M059J (cell line): ENCODE results near the gene MGLL. TPM values are rescaled to one million over a fixed set of nuclear protein-coding genes. Genes with fewer than 3 reads are reported as not detected.
A peak's percentile ranks its signal among the peaks of the same experiment; 100 is the strongest.

Source experiments
- DNase-seq: peaks from one replicate; pipeline ENCODE4 v3.0.0-alpha.2; 2012; ENCODE audit warnings: low read depth
- total RNA-seq: library from RNA; depleted of rRNA; stranded (reverse); fragments of >200 nt; shearing (Covaris generic); gene quantifications from 2 replicates; pipeline ENCODE4 v1.2.3, GENCODE V29; 2014

Gene MGLL
- total RNA-seq, 1 experiment from 2014 or later, result 17.0 TPM

DNA sequence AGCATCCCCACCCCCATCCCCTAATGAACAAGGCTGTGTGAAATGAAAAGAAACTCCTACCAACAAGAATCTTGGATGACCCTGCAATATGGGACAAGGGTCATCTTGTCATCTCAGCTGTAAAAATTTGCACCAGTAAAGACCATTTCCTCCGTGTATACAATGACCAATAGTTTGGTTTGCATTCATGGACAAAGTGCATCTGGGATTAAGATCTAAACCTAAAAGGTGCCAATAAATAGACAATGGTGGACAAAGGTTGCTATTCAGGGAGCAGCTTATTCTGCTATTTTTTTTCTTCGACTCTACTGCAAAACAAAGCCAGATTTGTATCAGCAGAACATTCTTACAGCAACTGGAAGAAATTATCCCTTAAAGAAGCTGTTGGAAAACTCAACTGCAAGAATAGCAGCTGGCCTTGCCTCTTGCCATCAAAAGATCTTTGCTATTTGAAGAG lies 8.0 kb downstream of the MGLL start:
- DNase-seq, result no peak

DNA sequence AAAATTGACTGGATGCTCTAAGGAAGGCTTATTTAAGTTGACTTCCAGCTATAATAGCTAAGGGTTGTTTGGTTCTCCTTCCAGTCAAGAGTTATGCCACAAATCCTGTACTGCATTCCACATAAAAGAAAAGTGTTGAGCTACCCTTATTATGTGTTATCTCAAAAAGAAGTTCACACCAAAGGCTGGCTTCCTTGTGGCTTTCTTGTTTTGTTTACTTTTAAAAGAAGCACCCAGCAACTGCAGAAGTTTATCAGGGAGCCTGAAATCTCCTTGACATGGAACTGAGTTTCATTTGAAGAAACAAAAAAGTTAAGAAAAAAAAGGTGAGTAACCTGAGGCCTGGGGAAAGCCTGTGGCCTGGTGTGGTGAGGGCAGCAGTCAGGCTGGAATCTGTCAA lies 10.2 kb downstream of the MGLL start:
- no peak for DNase-seq

DNA sequence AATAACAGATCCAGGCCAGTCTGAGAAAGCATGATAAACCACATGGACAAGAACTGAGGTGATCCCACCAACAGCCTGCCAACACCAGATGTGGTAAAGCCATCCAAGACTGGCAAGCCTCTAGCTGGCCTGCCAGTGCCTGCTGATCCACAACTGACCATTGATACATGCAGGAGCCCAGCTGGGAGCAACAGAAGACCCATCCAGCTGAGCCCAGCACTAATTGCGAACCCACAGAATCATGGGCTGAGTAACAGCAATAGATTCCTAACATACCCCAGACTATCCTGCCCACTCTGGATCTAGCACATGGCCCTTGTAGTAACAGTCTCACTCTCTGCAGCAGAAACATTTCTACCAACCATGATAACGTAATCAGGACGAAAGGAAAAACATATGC lies 10.6 kb downstream of the MGLL start:
- no peak for DNase-seq

DNA sequence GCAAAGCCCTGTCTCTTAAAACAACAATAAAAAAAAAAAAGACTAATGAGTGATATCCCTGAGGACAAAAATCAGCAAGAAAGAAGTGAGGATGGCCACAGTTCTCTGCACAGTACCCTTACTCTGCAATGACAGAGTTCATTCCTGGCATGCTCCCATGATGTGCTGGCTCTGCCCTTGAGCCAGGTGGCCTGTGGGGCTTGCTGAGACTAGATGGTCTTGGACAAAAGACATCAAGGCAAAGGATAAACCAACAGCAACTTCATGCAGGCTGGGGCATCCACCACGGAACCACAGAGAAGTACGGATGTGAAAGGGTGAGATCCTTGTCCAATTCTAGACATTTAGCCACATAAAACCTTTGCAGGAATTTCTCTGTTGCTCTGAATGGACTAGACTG lies 12.7 kb downstream of the MGLL start:
- DNase-seq, result peak; percentile 45

DNA sequence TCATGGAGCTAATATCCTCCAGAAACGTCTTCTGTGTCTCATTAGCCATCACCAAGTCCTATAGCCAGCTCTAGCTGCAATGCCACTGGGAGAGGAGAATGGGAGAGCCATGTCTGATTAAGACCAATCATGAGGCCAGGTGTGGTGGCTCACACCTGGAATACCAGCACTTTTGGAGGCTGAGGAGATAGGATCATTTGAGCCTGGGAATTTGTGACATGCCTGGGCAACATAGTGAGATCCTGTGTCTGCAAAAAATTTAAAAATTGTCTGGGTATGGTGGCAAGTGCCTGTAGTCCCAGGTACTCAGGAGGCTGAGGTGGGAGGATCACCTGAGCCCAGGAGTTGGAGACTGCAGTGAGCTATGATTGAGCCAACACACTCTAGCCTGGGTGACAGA lies 13.1 kb downstream of the MGLL start:
- no peak for DNase-seq

DNA sequence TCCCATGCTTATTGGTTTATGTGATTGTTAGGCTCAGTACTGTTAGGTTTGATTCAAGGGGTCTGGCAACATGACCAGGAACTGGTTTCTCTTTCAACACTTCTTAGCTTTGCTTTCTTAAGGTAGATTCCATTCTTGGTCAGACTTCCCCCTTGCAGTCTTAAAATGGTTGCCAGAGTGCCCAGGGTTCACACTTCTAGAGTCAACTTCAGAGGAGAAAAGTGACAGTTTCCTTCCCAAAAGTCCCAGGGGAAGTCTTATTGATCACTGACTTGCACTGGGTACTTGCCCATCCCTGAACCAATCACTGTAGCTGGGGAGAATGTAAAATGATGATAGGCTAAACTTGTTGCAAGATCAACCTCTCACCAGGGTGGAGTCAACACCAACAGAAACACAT lies 14.1 kb downstream of the MGLL start:
- no peak for DNase-seq

DNA sequence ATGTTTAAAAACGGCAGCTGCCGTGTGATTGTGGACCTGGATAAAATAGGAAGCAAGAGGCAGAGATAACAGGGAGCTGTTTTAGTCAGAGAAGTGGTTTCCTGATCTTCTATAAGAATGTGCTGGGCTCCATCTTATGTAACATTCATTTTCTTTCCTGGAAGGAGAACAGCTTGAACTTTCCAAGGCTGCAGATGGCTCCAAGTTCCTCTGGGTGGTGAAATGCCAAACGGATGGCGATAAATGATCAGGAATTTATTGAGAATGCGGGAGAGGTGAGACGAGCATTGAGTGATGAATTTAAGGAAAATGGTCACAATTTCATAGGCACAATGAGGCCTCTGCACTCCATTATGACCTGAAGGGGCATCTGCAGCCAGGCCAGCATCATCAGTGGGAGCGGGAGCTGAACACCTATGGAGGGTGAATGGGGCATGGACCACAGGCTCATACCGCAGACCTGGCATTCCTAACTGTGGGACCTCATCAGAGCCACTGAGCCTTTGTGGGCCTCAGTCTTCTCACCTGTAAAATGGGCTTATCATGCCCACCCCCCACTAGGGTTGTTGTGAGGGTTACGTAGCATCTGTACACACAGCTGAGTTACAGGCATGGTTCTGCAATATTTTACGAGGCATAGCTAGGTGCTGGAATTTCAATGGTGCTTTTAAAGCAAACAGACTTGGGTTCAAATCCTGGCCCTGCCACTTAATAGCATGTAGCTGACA lies 17.1 kb downstream of the MGLL start:
- no peak for DNase-seq

DNA sequence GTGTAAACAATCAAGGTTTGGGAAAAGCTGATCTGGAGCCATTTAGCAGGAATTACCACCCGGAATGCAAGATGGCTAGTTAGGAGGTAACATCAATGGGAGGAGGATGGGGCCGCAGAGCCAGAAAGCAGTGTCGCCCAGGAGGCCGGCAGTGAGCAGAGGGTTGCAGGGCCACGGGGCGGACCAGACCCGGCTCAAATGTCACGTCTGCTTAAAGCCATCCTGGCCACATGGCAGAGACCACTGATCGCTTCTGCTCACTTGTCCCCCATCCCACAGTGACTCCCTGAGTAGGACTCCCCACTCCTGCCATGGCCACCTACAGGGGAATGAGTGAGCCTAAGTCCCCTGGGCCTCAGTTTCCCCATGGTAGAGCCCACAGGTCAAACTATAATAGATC lies 18.2 kb downstream of the MGLL start:
- no peak for DNase-seq

DNA sequence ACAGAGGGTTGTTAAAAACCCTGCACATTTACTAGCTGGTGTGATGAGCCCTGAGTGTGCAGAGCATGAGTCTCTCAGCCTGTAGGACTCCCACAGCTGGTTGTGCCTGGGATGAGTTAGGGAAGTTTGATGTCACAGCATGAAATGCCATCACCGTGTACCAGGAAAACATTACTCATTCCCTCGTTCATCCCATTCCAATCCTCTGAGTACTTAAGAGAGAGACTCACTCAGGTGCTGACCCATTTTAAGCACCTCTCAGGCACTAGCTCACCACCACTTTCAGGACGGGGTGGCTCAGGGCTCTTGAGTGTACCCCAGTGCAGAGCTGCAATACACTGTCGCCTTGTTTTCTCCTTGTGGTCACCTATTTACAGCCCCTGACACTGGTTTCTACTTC lies 18.7 kb downstream of the MGLL start:
- DNase-seq, result peak; percentile 98

DNA sequence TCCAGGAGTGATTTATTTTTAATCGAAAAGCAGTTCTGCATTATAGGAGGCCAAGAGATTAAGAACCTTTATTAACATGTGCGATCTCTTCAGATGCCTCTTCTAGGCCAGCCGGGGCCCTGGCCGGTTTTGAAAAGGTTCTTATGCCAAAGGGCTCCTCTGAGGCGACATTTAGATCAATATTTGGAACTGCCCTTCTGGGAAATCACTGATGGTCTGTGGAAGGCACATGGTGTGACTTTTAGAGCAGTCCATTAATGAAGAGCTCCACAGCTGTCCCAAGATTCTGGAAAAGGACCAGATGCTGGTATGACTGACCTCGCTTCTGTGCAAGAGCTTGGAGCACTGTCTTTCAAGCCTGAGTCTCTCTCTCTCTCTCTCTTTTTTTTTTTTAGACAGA lies 19.7 kb downstream of the MGLL start:
- no peak for DNase-seq

DNA sequence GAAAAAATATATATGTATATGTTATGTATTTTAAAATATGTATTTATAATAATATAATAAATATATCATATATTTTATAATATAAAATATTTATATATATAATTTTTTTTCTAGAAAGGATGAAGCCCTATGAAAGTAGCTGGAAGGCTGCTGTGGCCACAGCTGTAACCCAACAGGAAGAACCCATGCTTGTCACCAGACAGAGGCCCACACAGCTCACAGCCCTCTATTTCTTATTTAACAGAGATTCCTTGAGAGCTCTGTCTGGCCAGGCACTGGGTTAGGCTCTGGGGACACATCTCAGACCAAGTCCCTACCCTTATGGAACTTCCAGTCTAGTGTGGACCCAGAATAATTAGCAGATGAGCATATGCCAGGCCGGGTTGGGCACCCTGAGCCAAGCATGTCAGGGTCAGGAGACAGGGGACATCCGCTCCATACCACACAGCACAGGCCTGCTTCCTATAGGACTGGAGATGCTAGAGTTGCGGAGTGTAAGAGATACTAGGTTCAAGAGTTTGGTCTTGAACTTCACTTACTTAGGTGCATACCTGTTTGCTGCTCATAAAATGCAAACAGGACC lies 20.5 kb downstream of the MGLL start:
- DNase-seq, result no peak

DNA sequence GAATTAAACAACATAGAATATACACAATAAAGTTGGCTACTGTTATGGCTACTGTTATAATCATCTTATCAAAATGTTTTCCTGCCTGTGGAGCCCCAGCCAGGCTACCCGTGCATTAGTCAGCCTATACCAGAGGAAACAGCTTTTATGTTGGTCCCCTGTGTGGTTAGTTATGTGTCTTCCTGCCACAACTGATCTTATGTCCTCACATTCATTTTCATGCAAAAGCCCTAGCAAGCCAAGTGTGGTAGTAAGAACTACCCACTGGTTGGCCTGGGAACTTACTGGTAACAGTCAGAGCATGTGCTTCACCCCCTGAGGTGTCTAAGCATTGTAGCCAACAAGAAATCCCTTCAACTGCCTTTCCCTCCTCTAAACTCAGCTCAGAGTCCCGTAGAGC lies 21.8 kb downstream of the MGLL start:
- peak; percentile 79 for DNase-seq

DNA sequence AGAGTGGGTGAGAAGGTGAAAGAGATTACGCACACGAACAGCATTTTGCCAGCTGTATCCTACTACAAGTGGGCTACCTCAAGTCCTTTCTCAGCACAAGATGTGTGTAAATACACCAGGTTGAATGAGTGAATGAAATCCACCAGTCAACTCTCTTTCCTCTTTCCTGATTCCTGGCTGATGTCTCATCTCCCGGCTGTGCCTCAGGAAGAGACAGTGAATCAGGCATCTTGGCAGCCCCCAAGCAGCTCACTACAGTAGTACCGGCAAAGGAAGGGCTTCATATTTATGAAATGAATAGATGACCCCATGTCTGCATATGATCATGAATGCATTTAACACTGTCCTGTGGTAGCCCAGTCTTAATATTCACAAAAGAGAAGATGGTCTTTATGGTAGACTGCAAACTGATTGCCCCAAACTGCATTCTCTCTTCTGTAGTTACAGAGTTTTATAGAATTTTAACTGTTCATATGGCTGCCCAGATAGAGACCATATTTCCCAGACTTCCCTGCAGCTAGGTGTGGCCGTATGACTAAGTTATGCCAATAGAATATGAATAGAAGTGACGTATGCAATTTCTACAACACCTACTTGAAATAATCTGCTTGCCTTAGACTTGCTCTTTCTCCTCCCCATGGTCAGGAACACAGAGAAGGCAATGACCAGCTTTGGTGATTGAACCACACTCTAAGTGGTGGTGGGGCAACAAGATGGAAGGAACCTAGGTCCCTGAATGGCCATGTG lies 22.7 kb downstream of the MGLL start:
- peak; percentile 93 for DNase-seq

DNA sequence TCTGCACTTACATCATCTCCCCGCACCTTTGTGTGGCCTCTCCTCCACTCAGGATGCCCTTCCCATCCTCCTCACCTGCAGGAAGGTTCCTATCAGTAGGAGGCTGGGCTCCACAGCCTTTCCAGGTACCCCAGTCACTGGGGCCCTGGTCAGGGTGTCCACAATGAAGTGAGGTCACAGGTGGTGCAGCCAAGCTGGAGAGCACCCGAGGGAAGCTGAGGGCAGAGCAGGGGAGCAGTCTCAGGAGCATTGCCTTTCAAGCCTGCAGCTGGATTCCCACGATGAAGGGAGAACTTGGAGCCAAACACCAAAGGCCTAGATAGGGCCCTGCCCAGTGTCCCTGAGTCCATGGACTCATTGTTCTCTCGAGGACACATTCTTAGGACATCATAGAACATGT lies 23.6 kb downstream of the MGLL start:
- no peak for DNase-seq

DNA sequence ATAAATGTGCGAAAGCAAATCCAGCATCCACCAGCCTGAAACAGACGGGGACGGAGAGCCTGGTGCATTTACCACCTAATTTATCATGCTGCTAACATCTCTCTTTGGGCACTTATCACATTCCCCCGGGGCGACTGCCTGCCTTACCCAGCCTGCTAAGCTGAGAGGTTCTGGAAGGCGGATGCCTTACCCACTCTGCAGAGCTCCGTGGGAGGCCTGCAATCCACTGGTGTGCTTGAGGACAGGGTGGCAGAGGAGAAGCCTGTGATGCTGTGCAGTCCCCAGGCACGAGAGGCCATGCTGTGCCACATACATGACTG lies 25.5 kb downstream of the MGLL start:
- DNase-seq, result no peak

DNA sequence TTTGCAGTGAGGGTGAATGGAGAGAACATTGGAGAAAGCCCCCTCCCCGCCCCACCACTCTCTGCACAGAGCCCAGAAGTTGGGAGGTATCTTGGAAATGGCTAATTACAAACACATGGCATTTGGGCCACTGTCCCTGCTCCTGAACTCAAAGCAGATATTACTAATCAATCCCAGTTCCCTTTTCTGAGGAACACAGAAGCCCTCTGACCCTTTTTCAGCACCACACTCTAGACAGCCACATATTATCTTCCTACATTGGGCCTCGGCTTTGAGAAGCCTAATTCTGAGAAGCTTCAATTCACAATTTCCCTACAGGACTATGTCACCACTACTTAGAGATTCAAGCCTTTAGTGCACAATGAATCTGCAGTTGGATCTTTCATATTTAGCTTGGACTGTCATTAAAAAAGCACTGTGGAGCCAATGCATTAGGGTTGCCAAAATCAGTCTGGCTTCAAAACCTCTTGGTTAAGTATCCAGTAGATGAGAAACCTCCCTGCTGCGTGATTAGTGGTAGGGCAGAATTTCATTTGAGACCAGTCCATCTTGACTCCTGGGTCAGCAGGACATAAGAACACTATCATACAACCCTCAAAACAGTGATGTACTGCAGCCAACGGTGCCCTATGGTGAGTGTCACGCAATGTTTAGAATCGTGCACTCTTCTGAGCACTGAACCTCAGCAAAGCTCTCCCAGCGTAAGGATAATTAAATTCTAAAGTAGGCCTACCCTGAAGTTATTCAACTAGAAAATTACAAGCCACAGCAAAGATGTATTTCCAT lies 26.1 kb downstream of the MGLL start:
- no peak for DNase-seq

DNA sequence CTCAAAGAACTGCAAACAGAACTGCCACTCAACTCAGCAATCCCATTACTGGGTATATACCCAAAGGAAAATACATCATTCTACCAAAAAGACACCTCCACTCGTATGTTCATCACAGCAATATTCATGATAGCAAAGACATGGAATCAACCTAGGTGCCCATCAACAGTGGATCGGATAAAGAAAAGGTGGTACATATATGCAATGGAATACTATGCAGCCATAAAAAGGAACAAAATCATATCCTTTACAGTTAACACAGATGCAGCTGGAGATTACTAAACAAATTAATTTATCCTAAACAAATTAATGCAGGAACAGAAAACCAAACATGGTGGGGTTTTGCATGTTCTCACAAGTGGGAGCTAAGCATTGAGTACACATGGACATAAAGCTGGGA lies 27.3 kb downstream of the MGLL start:
- DNase-seq, result no peak

DNA sequence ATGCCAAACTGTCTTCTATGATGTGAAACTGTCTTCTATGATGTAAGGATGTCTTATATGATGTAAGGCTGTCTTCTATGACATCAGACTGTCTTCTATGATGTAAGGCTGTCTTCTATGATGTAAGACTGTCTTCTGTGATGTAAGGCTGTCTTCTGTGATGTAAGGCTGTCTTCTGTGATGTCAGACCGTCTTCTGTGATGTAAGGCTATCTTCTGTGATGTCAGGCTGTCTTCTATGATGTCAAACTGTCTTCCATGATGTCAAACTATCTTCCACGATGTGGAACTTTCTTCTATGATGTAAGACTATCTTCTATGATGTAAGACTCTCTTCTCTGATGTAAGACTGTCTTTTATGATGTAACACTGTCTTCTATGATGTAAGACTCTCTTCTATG lies 27.9 kb downstream of the MGLL start:
- no peak for DNase-seq

DNA sequence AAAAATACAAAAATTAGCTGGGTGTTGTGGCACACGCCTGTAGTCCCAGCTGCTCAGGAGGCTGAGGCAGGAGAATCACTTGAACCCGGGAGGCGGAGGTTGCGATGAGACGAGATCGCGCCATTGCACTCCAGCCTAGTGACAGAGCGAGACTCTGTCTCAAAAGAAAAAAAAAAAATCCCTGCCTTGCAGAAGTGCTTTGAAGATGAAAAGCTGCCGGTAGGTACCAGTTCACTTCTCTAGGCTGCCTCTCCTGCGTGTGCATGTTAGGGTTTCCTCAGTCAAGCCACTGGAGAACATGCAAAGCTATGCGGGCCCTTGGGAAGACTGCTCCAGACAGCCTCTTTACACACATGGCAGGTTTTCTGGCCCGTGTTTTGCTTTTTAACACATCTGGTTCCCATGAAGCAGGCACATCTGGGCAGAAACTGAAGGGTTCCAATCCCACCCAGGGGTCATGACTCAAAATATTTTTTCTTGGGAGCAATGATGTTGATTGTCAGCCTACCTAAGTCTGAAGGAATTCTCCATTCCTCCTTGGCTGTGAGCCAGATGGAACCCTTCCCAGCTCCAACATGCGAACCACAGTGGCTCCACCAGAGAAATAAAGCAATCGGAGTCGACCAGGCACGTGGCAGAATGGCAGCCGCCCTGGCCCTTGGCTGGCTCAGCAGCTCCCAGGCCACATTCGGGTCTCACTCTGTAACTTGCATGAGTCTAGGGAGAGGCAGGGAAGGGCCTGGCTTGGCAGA lies 29.6 kb downstream of the MGLL start:
- DNase-seq, result peak; percentile 95

DNA sequence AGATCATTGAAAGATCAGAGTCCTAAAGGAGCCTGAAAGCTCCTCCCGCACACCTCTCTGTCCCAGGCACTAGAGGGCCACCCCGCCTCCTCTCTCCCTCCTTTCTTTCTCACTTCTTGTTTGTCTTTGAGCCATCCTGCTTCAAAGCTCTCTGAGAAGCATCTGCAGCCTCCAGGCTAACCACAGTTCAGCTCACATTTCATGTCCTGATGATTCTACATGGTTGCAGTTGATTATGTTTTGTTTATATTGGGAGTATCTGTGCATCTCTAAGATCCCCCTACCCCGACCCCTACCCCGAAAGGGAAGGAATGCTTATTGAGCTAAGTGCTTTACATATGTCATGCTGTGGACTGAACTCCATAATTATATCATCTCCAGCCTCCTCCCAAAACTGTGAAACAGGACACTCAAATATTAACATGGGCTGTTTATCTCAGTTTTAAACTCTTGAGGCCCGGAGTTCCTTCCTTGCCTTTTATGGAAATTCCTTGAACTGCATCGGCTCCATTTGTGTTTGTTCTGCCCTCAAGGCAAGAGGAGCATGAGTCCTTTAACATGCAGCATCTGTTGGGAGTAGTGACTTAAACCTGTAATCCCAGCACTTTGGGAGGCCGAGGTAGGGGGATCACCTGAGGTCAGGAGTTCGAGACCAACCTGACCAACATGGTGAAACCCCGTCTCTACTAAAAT lies 30.9 kb downstream of the MGLL start:
- DNase-seq, result peak; percentile 96

DNA sequence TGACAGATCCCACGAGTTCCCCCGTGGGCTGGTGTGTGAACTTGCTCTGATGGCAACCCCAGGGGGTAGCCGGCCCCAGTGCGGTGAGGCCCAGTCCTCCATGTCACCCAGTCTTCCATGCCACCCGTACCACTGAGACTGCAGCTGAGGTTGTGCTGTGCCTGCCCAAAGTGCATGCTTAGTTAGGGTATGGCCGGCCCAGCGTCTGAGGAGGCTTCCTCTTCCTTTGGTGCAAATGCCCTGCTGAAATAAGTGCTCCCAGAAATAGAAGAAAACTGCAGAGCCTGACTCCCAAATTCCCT lies 31.5 kb downstream of the MGLL start:
- no peak for DNase-seq
